ENCODE data around the gene TDP2.
"Not testable (repeated sequence)": the region's sequence is repeated elsewhere in the genome, so short reads cannot be mapped to it uniquely, and the experiment has no call there.

TDP2 gene

GRCh38 chr6:24678792-24679352 is 12.2 kb upstream of the TDP2 start:
- DNase-seq, result not testable (repeated sequence)

- DNase-seq, result no peak
Observed at GRCh38 chr6:24673625-24674024, 6.9 kb upstream of the TDP2 start.

- DNase-seq, result no peak
Observed at GRCh38 chr6:24672620-24673182, 6.0 kb upstream of the TDP2 start.

DNA sequence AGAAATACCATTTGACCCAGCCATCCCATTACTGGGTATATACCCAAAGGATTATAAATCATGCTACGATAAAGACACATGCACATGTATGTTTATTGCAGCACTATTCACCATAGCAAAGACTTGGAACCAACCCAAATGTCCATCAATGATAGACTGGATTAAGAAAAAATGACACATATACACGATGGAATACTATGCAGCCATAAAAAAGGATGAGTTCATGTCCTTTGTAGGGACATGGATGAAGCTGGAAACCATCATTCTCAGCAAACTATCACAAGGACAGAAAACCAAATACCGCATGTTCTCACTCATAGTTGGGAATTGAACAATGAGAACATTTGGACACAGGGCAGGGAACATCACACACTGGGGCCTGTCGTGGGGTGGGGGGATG is 4.4 kb upstream of the TDP2 start:
- not testable (repeated sequence) for DNase-seq

GRCh38 chr6:24670492-24670891 is 3.8 kb upstream of the TDP2 start:
- DNase-seq, result not testable (repeated sequence)

DNA sequence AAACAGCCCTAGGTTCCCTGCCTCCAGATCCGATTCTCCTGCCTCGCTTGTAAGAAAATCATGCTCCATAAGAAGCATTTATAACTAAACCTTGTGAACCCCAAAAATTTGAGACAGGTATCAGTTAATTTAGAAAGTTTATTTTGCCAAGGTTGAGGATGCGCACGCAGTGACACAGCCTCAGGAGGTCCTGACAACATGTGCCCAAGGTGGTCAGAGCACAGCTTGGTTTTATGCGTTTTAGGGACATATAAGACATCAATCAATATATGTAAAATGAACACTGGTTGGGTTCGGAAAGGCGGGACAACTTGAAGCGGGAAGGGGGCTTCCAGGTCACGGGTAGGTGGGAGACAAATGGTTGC is 2.3 kb upstream of the TDP2 start:
- DNase-seq, result no peak

GRCh38 chr6:24668066-24668996 is 1.6 kb upstream of the TDP2 start:
- not testable (repeated sequence) for DNase-seq

DNA sequence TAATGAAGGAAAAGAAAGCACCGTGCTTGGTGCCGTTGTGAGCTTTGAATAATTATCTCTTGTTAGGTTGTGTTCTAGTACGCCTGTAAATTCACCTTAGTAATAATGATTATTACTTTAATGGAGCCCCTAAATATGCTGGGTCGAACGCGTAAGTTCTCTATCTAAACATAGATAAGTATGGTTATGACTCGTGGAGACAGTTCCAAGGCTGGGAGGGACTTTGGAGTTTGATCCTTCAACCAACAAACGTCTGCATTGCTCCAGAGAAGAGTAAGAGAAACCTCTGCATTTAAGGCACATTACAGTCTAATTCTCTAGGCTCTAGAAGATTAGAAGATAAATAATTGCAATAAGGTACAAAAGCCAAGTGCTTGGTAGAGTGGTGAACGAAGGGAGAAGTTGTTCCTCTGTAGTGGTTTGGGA is 692 bp upstream of the TDP2 start:
- no peak for DNase-seq

- DNase-seq, result peak; percentile 25
Observed at GRCh38 chr6:24666097-24666640, 530 bp downstream of the TDP2 start.

DNA sequence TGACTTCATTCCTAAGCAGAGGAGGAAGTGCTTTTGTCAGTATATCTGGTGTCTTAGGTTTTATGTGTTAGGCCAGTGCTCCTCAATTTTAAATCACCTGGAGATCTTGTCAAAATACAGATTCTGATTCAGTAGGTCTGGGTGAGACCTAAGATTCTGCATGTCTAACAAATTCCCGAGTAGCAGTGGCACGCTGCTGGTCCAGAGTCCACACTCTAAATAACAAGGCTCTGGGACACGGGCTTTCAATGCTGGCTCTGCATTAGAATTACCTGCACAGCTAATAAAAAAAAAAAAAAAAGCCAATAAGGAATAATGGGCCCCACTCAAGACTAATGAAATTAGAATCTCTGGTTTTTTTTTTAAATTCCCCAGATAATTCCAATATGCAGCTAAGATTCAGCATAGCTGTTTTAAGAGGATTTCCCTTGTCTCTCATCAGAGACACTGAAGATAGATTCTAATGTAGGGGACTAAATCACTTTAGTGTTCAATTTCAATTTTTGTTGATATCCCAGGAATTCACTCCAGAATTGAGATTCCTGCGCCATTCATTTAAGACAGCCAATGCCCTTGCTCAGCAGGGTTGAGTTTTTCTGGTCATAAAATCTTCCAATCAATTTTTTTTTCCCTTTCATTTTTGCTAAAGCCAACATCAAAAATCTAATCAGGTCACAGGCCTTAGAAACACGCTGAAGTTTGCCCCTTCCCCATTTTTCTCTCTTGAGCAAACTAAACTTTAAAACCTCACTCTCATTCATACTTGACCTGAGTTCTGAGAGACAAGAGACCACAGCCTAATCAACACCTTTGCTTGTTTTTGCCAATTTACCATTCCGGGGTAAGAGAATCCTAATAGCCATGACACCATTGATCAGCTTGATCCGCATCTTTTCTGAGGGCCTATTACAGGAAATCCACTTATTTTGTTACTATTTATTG is 2.4 kb downstream of the TDP2 start:
- DNase-seq, result no peak

GRCh38 chr6:24663189-24663588 is 3.5 kb downstream of the TDP2 start:
- no peak for DNase-seq

DNA sequence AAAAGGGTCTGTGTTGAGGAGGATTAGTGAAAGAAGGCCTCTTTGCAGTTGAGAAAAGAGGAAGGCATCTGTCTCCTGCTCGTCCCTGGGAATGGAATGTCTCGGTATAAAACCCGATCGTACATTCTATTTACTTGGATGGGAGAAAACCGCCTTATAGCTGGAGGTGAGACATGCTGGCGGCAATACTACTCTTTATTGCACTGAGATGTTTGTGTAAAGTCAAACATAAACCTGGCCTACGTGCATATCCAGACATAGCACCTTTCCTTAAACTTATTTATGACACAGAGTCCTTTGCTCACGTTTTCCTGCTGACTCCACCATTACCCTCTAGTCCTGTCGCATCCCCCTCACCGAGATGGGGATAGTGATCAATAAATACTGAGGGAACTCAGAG is 4.5 kb downstream of the TDP2 start:
- DNase-seq, result no peak

- not testable (repeated sequence) for DNase-seq
Observed at GRCh38 chr6:24661759-24662158, 4.9 kb downstream of the TDP2 start.

DNA sequence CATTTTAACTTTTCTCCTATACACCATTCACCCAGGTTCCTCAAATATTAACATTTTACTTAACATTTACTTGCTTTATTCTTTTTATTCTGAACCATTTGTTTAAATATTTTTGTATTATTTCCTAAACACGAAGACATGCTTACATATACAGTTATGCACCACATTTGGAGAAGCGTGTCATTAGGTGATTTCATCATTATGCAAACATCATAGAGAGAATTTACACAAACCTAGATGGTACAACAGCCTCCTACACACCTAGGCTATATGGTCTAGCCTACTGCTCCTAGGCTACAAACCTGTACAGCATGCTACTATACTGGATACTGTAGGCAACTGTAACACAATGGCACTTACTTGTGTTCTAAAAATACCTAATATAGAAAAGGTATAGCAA is 6.6 kb downstream of the TDP2 start:
- no peak for DNase-seq

DNA sequence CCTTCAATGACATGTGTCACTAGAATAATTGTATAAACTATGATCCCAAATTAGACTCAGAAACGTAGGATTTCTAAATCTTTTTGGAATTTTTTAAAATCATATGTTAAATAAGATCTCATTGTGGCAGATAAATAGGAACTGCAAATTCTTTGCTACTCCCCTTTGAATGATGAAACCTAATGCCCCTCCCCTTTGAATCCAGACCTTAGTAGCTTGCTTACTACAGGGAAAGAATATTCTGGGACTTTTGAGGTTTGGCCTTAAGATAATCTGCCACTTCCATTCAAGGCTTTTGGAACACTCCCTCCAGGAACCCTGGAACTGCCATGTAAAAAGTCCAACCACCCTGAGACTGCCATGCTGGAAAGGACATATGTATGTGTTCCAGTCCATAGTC is 7.1 kb downstream of the TDP2 start:
- DNase-seq, result no peak

GRCh38 chr6:24658573-24659560 is 7.8 kb downstream of the TDP2 start:
- DNase-seq, result peak; percentile 7

DNA sequence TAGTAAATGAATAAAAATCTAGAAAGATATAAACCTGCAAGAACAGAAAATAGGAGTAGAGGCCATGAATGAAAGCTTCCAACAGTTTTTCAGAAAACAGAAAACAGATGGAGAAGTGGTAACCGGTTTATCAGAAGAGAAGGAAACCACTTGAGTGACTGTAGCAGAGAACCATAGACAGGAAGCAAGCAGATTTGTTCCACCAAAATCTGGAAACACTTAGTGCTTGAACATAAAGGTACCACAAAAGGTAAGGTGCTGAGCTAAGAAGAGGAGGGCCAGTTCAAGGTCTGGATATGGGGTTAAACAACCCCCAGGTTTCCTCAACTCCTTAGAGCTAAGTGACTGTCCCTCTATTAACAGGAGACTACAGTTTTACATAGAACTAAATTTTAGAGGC is 11.5 kb downstream of the TDP2 start:
- no peak for DNase-seq

DNA sequence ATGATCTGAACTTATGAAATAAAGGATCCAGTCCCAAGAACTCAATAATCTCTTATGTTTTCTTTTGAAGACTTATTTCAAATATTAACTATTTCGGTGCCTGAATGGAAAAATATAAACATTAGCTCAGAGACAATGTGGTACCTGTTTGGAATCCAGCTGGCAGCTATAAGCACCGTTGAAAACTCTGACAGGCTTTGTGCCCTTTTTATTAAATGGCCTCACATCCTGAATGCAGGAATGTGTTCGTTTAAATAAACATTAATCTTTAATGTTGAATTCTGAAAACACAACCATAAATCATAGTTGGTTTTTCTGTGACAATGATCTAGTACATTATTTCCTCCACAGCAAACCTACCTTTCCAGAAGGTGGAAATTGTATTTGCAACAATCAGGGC is 16.3 kb downstream of the TDP2 start:
- no peak for DNase-seq

- no peak for DNase-seq
Observed at GRCh38 chr6:24649691-24650090, 17.0 kb downstream of the TDP2 start.

DNA sequence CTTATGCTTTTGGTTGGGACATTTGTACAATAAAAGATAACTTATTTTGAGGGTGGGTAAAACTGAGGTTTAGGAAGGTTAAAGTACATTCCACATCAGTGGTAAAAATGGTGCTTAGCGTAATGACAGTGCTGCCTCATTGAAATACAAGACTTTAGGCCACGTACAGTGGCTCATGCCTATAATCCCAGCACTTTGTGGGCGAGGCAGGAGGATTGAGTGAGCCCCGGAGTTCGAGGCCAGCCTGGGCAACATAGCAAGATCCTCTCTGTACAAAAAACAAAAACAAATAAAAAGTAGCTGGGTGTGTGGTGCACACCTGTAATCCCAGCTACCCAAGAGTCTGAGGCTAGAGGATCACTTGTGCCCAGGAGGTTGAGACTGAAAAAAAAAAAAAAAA is 18.4 kb downstream of the TDP2 start:
- no peak for DNase-seq

GRCh38 chr6:24646771-24647170 is 19.9 kb downstream of the TDP2 start:
- DNase-seq, result no peak

Measured in CD4-positive, alpha-beta T cell treated with Interferon gamma for 1 hour (primary cell).